Erythroblast (primary cell): ENCODE data around the gene XPO5.
"Not testable (repeated sequence)": the region's sequence is repeated elsewhere in the genome, so short reads cannot be mapped to it uniquely, and the experiment has no call there.

ENCODE experiments used
- GATA1 ChIP-seq: IDR thresholded peaks from 2 replicates; pipeline ENCODE4 v1.6.1; 2011; ENCODE audit warnings: low read depth, mild to moderate bottlenecking, control low read depth, low read length, moderate library complexity
- POLR2A ChIP-seq: IDR thresholded peaks from 2 replicates; pipeline ENCODE4 v1.6.1; 2011; ENCODE audit warnings: mild to moderate bottlenecking, low read length

DNA sequence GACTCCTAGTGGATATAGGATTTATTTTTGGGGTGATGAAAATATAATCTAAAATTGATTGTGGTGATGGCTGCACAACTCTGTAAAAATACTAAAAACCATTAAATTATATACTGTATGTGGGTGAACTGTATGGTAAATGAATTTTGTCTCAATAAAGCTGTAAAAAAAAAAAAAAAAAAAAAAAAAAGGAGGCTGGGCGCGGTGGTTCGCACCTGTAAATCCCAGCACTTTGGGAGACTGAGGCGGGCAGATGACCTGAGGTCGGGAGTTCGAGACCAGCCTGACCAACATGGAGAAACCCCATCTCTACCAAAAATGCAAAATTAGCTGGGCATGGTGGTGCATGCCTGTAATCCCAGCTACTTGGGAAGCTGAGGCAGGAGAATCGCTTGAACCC lies 18.2 kb downstream of the XPO5 start:
- not testable (repeated sequence) for TF ChIP-seq POLR2A, GATA1
